ENCODE data around the gene XKRX.

Gene XKRX

DNA sequence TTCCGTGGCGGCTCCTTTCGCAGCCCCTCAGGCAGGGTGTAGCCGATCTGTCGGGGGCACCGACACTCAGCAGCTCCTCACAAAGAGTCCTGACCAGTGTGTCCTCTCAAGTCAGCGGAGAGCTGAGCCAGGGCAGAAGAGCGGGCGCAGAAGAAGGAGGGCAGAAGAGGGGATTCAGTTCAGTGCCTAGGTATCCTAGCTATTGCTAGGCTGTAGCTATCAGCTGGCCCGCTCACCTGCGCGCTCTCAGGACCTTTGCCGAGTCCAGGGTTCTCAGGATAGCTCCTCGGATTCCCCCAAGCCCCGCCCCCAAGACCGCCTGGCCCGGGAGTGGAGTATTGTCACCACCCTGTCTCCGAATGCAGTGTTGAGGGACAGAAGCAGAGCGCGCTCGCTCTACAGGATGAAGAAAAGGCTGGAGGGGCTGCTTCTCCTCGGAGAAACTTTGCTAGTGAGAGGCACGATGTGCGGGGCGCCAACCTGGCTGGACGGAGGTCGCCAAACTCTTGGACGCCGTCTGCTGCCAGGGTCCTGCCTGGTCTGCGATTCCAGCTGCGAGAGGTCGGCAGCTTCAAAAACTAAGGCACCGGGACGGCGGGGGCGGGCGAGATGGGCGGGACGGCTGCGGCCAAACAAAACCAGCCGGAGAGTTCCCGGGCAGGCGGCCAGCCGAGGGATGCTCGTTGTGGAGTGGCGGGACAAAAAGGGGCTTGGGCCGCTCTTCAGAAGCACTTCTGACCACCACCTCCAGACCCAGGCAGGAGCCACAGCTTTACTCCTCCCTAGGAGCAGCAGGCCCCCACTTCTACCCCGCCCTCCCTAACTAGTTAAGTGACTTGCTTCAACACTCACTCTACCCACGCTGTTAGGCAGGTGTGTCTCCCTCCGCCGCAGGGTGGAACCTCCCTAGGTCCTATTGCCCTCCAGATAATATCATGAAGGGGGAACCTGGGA, at the start of gene XKRX:
XKRX (minus strand) TSS at position 258 of the 954 bp plus-strand sequence. CDS start 613 bp downstream, outside the sequence.
- DNase-seq (ENCODE audit: low spot score), result peak; percentile 44

DNA sequence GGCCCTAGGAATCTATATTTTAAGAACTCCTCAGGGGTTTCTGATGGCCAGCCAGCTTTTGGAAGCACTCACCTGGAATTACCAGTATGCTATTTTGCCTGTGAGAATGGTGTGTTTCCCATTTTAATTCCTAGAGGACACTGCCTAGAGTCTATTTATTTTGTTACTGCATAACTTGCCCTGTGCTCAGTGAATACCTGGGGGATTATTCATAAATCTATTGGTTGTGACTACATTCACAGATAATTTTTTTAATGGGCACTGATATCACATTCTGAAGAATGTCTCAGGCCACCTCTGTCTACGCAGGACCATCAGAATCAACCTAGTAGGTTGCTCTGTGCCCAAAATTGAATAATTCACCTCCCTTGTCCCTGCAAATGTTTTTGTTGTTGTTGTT, 47.5 kb upstream of the XKRX start:
- DNase-seq (ENCODE audit: low spot score), result no peak

GRCh38 chrX:100975212-100975611, 46.5 kb upstream of the XKRX start:
- DNase-seq (ENCODE audit: low spot score), result no peak

- DNase-seq (ENCODE audit: low spot score), result no peak
Measured at GRCh38 chrX:100973411-100973810, 44.7 kb upstream of the XKRX start.

- no peak for DNase-seq (ENCODE audit: low spot score)
Measured at GRCh38 chrX:100969936-100970335, 41.2 kb upstream of the XKRX start.

DNA sequence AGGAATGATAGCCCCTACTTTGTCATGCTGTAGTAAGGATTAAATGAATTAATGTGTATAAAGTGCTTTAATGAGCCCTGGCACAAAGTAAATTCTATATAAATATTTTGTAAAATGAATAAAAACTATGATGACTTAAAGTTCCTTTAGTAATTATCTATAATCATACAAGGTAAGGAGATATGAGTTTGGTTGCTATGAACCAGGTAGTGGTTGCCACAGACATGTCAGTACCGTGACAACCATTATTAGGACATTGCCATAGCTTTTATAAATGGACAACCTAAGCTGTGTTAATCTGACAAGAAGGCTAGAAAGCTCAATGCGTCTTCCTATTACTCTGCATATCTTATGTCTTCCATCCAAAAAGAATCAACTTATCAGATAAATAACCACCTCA, 40.7 kb upstream of the XKRX start, which contains the start of gene ARL13A:
ARL13A (plus strand) TSS at position 301 of the 400 bp plus-strand sequence. CDS start 3,982 bp downstream, outside the sequence.
- no peak for DNase-seq (ENCODE audit: low spot score)

GRCh38 chrX:100964362-100964761, 35.6 kb upstream of the XKRX start:
- no peak for DNase-seq (ENCODE audit: low spot score)

GRCh38 chrX:100962811-100963210, 34.1 kb upstream of the XKRX start:
- DNase-seq (ENCODE audit: low spot score), result no peak

DNA sequence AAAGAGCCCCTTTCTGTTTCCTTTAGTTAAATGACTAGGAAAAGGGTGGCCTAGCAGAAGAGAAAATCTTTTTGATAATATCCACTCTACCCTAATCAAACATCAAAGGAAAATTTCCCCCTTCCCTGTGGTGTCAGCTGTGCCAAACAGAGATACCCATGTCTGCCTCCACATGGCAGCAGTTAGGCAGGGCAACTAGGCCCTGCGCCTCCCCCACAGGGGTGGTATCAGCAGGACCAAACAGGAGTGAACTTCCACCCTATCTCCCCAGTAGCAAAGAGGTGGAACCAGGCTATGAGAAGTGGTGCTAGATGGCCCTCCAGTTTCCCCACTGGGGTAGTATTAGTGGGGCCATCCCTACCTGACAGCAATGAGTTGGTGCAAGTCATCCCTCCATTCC, 19.8 kb upstream of the XKRX start:
- DNase-seq (ENCODE audit: low spot score), result no peak

DNA sequence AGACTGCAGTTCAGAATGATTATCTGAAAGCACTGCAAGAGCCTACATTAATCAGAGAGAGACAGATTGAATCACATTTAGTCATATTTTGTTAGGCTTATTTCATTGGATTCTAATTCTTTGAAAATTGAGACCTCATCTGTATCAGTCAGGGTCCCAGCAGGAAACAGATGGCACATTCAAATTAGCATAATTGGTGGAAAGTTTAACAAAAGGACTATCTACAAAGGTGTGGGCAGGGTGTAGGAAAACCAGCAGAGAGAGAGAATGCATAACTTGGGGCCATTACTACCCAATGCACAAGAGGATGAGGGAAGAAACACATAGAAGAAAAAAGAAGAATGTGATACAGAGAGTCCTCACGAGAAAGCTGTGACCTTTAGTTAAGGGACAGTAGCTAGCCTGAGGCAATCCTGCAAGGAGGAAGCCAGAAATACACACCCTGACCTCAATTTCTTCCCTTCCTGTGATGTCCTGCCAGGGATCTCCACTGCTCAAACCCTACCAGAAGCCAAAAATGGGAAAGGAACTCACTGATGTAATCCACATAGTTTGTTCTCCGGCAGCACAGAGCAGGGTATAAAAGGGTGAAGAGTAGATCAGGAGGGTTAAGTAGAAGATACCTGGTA, 17.7 kb upstream of the XKRX start:
- DNase-seq (ENCODE audit: low spot score), result peak; percentile 4

GRCh38 chrX:100944601-100945000, 15.9 kb upstream of the XKRX start:
- no peak for DNase-seq (ENCODE audit: low spot score)

GRCh38 chrX:100939333-100939732, 10.6 kb upstream of the XKRX start:
- no peak for DNase-seq (ENCODE audit: low spot score)

GRCh38 chrX:100935767-100936166, 7.0 kb upstream of the XKRX start:
- no peak for DNase-seq (ENCODE audit: low spot score)

GRCh38 chrX:100931925-100932285, 3.2 kb upstream of the XKRX start:
- DNase-seq (ENCODE audit: low spot score), result no peak

DNA sequence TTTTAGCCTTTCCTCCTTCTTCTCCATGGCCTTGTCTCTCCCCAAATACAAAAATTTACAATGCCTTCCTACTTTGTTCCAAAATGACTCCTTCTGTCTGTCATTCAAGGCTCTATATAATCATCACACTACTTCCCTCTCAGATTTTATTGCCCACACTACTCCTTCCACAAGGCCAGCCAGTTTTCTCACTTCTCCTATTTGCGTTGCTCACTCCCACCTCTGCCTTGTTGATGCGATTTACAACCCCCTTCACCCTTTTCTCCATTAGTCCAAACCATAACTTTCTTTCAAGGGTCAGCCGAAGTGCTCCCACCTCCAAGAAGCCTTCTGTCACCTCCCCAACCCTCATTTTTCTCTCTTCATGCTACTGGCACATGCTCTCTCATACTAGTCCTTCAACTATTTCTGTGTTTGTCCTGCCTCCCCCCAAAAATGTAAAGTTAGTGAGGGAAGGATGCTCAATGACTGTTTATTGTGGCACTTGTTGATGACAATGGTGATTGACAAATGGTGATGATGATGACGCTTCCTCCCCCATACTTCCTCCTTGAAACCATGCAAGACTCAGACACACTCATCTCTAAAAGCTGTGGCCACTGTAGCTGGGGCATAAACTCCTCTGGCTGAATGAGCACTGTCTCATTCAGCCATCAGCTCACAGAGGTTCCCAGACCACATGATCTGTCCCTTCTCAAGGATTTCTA, 2.7 kb upstream of the XKRX start:
- DNase-seq (ENCODE audit: low spot score), result no peak

- no peak for DNase-seq (ENCODE audit: low spot score)
Measured at GRCh38 chrX:100926453-100926852, 2.3 kb downstream of the XKRX start.

GRCh38 chrX:100924375-100924774, 4.3 kb downstream of the XKRX start:
- no peak for DNase-seq (ENCODE audit: low spot score)

GRCh38 chrX:100915562-100915961, 13.2 kb downstream of the XKRX start:
- DNase-seq (ENCODE audit: low spot score), result no peak

DNA sequence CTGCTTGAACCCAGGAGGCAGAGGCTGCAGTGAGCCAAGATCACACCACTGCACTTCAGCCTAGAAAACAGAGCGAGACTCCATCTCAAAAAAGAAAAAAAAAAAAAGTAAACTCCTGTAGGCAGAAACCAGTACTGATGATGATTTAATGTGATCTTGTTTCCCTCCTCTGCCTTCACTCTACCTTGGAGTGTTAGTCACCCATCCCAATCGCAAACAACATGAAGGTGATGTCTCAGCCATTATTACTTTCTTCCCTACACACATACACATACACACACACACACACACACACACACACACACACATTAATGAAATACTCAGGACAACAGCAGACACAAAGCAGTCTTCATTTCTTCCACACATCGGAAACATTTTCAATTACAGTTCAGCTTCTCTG, 15.6 kb downstream of the XKRX start:
- DNase-seq (ENCODE audit: low spot score), result no peak

DNA sequence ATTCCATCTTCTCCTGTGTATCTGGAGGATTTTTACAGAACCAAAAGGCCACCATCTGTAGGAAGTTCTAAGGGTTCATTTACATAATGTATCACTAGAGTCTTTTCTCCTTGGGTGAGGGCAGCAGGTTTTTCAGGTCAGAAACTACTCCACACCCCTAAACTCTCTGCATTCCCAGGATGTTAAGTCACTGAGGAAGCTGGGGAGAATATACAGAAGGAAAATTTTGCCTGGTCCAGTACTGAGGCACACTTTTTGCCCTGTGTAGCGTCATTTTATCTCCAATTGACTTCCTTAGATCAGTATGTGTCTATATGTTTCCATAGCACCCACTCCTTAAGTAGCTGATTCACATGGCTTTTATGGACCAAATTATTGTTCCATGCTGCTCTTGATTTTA, 17.0 kb downstream of the XKRX start:
- no peak for DNase-seq (ENCODE audit: low spot score)

- no peak for DNase-seq (ENCODE audit: low spot score)
Measured at GRCh38 chrX:100905620-100906019, 23.1 kb downstream of the XKRX start.

DNA sequence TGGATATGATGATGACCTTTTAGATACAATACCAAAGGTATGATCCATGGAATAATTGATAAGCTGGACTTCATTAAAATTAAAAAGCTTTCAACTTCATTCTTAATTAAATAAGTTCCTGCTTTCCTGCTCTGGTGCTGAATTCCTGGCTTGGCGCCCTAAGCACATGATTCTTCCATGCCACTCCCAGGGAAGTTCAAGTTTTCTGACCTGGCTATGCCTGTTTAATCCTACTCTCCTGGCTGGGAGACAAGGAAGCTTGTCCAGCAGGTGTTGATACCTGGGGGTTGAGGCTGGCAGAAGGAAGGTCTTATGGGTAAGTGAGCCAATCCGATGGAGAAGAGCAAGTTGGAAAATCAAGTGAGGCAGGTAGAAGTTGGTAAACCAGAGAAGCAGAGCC, 24.3 kb downstream of the XKRX start:
- DNase-seq (ENCODE audit: low spot score), result no peak
